Astrocyte (in vitro differentiated cells and primary cell): ENCODE results near the gene EGFL8. TPM values are rescaled to one million over a fixed set of nuclear protein-coding genes. Genes with fewer than 3 reads are reported as not detected.

Source experiments
- DNase-seq: peaks from one replicate; pipeline ENCODE4 v3.0.0-alpha.2; 2010; ENCODE audit warnings: low read depth
- FAIRE-seq: peaks from 2 replicates; lab custom pipeline; 2011; peaks lifted over from hg19 to GRCh38; lab: Jason Lieb, UNC
- H2AFZ ChIP-seq: 2 replicates; pipeline ENCODE4 v1.6.0; 2012; ENCODE audit warnings: low read depth, low read length, inconsistent platforms
- H3K27ac ChIP-seq: 2 replicates; pipeline ENCODE4 v1.5.1; 2011; ENCODE audit warnings: low read depth, low read length, inconsistent platforms
- H3K27me3 ChIP-seq: 2 replicates; pipeline ENCODE4 v1.6.0; 2011; ENCODE audit warnings: low read length, inconsistent platforms; ENCODE audit not compliant: insufficient read depth
- H3K36me3 ChIP-seq: 2 replicates; pipeline ENCODE4 v1.5.1; 2011; ENCODE audit warnings: low read length, inconsistent platforms; ENCODE audit not compliant: insufficient read depth
- H3K4me1 ChIP-seq: 2 replicates; pipeline ENCODE4 v1.5.1; 2011; ENCODE audit warnings: low read length, inconsistent platforms; ENCODE audit not compliant: insufficient read depth
- H3K4me2 ChIP-seq: 2 replicates; pipeline ENCODE4 v1.6.0; 2012; ENCODE audit warnings: low read length, inconsistent platforms
- H3K4me3 ChIP-seq: 2 replicates; pipeline ENCODE4 v1.5.1; 2011; ENCODE audit warnings: low read depth, mild to moderate bottlenecking, low read length, inconsistent platforms; ENCODE audit not compliant: insufficient read depth
- H3K79me2 ChIP-seq: 2 replicates; pipeline ENCODE4 v1.6.0; 2012; ENCODE audit warnings: mild to moderate bottlenecking, low read length, inconsistent platforms; ENCODE audit not compliant: insufficient read depth
- H3K9ac ChIP-seq: 2 replicates; pipeline ENCODE4 v1.6.0; 2012; ENCODE audit warnings: mild to moderate bottlenecking, low read length, inconsistent platforms
- H3K9me3 ChIP-seq: 2 replicates; pipeline ENCODE4 v1.5.1; 2012; ENCODE audit warnings: low read depth, mild to moderate bottlenecking, low read length, inconsistent platforms; ENCODE audit not compliant: insufficient read depth
- H4K20me1 ChIP-seq: 2 replicates; pipeline ENCODE4 v1.6.0; 2012; ENCODE audit warnings: low read length, inconsistent platforms; ENCODE audit not compliant: insufficient read depth
- H3K27ac Mint-ChIP-seq: one replicate; pipeline ENCODE4 v1.8.0; 2021; ENCODE audit warnings: mild to moderate bottlenecking, mixed read lengths; ENCODE audit not compliant: unreplicated experiment
- H3K27me3 Mint-ChIP-seq: one replicate; pipeline ENCODE4 v1.8.0; 2021; ENCODE audit warnings: low read depth, mixed read lengths; ENCODE audit not compliant: unreplicated experiment
- H3K36me3 Mint-ChIP-seq: one replicate; pipeline ENCODE4 v1.8.0; 2021; ENCODE audit warnings: low read depth, mixed read lengths; ENCODE audit not compliant: unreplicated experiment
- H3K4me1 Mint-ChIP-seq: one replicate; pipeline ENCODE4 v1.8.0; 2021; ENCODE audit warnings: low read depth, mixed read lengths; ENCODE audit not compliant: unreplicated experiment
- H3K4me3 Mint-ChIP-seq: one replicate; pipeline ENCODE4 v1.8.0; 2021; ENCODE audit warnings: mild to moderate bottlenecking, moderate library complexity, mixed read lengths; ENCODE audit not compliant: unreplicated experiment
- H3K9me3 Mint-ChIP-seq: one replicate; pipeline ENCODE4 v1.8.0; 2021; ENCODE audit warnings: mild to moderate bottlenecking, mixed read lengths; ENCODE audit not compliant: unreplicated experiment
- EZH2 ChIP-seq: IDR thresholded peaks from 2 replicates; pipeline ENCODE4 v1.6.1; 2012; ENCODE audit warnings: mild to moderate bottlenecking, low read length, inconsistent platforms; ENCODE audit not compliant: insufficient read depth
- total RNA-seq: library from RNA; stranded (reverse); gene quantifications from 2 replicates; pipeline ENCODE4 v1.2.1, GENCODE V29; 2021
- TF ChIP-seq, protein P1 (sequence below): IDR thresholded peaks from 2 replicates; pipeline ENCODE4 v1.5.1; 2011; ENCODE audit warnings: low read depth, mild to moderate bottlenecking, inconsistent platforms, low read length, moderate library complexity; ENCODE audit not compliant: insufficient read depth

Gene EGFL8
- total RNA-seq, 1 donor from 2014 or later, result 13.3 TPM

DNA sequence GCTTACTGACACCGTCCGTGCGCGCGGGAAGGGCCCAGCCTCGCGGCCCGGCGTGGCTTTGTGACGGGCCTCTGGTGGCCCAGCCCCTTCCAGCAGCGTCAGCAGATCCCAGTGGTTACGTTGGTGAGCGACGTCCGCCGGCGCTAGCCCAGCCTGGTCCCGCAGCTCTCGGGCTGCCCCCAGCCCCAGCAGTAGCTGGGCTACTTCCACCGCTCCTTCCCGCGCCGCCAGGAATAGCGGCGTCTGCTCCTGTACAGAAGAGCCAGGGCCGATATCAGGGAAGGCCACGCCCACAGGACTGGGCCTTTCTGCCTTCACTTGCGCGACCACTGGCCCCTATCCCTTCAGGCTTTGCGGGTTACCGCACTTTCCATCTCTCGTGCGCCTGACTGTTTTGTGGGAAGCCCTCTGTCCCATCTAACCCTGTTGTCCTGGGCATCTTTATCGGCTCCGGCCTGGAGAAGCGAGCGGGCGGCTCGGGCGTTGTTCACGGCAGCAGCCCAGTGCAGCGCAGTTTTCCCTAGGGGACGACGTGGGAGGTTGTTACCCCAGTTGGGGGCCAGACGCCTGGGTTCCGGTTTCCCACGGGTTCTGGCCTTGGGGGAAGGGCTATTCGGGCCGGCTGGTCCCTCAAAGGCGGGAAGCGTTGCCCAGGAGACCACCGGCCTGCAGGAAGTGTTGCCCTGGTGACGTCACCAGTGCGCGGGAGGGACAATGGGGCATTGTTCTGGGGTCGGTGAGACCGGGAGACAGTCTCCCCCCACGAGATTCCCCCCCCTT lies 31.7 kb downstream of the EGFL8 start:
- no peaks in the 10 kb centered on the region for H3K9me3 ChIP-seq
- peaks cover 21% of the 10 kb centered on the region for H3K4me1 ChIP-seq
- FAIRE-seq (no peak), DNase-seq (peak; percentile 85)
- Mint-ChIP-seq H3K36me3 (no peaks in the 10 kb centered on the region), H3K4me3 (peak overlapping the region; percentile 93), H3K9me3 (no peaks in the 10 kb centered on the region), H3K27me3 (peaks cover 4% of the 10 kb centered on the region), H3K27ac (peak overlapping the region; percentile 100), H3K4me1 (peaks cover 21% of the 10 kb centered on the region)
- H3K27ac ChIP-seq, result peak overlapping the region; percentile 100
- H3K27me3 ChIP-seq, result no peaks in the 10 kb centered on the region
- TF ChIP-seq, protein P1, sequence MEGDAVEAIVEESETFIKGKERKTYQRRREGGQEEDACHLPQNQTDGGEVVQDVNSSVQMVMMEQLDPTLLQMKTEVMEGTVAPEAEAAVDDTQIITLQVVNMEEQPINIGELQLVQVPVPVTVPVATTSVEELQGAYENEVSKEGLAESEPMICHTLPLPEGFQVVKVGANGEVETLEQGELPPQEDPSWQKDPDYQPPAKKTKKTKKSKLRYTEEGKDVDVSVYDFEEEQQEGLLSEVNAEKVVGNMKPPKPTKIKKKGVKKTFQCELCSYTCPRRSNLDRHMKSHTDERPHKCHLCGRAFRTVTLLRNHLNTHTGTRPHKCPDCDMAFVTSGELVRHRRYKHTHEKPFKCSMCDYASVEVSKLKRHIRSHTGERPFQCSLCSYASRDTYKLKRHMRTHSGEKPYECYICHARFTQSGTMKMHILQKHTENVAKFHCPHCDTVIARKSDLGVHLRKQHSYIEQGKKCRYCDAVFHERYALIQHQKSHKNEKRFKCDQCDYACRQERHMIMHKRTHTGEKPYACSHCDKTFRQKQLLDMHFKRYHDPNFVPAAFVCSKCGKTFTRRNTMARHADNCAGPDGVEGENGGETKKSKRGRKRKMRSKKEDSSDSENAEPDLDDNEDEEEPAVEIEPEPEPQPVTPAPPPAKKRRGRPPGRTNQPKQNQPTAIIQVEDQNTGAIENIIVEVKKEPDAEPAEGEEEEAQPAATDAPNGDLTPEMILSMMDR, result no peak
- TF ChIP-seq EZH2, result no peak
- H3K36me3 ChIP-seq, result no peaks in the 10 kb centered on the region
- H2AFZ ChIP-seq, result peak overlapping the region; percentile 79
- no peaks in the 10 kb centered on the region for H4K20me1 ChIP-seq
- H3K9ac ChIP-seq, result peak overlapping the region; percentile 99
- peak overlapping the region; percentile 81 for H3K4me3 ChIP-seq
- H3K79me2 ChIP-seq, result peaks cover 9% of the 10 kb centered on the region
- H3K4me2 ChIP-seq, result peak overlapping the region; percentile 94

DNA sequence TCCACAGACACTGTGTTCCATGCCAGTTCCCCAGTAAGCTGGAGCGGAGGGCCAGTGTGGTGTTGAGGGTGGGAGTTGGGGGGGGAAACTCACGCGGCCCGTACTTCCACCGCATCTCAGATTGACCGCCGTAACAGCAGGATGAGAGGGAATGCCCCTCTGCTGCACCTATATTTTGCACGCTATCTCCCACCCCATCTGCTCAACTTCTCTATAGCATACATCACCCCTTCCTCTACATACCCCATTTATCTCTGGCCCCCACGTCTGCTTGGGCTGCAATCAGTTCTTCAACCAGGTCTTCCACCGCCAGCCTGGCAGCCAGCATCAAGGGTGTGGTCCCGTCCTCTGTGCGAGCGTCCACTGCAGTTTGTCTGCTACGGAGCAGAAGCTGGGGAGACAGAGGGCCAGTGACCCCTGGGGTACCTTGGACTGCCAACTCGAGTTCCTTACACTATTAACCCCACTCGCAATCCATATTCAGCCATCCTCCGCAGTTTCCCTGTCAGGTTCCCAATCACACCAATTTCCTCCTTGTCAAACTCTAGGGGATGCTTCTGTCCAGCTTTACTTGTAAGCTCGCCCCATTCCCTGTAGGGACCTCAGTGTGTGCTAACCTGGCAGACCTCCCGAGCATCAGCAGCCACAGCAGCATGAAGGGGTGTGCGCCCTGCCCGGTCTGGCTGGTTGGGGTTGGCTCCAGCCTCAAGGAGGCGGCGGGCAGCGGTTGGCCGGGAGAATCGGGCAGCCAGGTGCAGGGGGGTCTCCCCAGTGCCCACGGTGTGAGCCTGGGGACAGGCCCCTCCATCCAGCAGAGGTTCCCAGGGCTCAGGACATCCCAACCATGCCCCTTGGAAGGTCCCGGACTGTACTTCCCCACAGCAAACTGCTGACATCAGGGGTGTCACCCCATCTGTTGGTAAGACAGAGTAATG lies 32.6 kb downstream of the EGFL8 start:
- Mint-ChIP-seq H3K36me3 (no peaks in the 10 kb centered on the region), H3K4me1 (peaks cover 18% of the 10 kb centered on the region), H3K4me3 (peak overlapping the region; percentile 93), H3K27ac (peak overlapping the region; percentile 100), H3K9me3 (no peaks in the 10 kb centered on the region), H3K27me3 (peaks cover 4% of the 10 kb centered on the region)
- H3K4me1 ChIP-seq, result peaks cover 21% of the 10 kb centered on the region
- H3K4me3 ChIP-seq, result peak overlapping the region; percentile 81
- no peaks in the 10 kb centered on the region for H3K36me3 ChIP-seq
- peak overlapping the region; percentile 100 for H3K27ac ChIP-seq
- H4K20me1 ChIP-seq, result no peaks in the 10 kb centered on the region
- H3K9ac ChIP-seq, result peak overlapping the region; percentile 99
- H3K27me3 ChIP-seq, result no peaks in the 10 kb centered on the region
- FAIRE-seq (no peak), DNase-seq (peak; percentile 6)
- H3K79me2 ChIP-seq, result peaks cover 2% of the 10 kb centered on the region
- peak overlapping the region; percentile 94 for H3K4me2 ChIP-seq
- no peaks in the 10 kb centered on the region for H3K9me3 ChIP-seq
- TF ChIP-seq, protein P1, result no peak
- TF ChIP-seq EZH2, result no peak
- H2AFZ ChIP-seq, result peak overlapping the region; percentile 79
